Measurements from ENCODE around the gene AMMECR1L.

DNA sequence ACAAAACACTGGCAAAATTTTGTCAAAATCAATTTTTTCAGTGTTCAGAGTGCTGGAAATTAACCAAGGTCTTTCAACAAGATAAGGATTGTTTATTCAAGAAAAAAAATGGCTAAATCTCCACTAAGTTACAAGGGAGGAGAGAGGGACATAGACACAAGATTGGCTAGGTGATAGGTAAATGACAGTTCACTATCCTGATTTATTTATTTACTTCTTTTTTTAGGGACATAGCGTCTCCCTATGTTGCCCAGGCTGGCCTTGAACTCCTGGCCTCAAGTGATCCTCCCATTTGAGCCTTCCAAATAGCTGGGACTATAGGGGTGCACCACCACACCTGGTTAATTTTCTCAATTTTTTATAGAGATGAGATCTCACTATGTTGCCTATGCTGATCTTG lies 71.1 kb downstream of the AMMECR1L start:
- TF ChIP-seq, protein P1, sequence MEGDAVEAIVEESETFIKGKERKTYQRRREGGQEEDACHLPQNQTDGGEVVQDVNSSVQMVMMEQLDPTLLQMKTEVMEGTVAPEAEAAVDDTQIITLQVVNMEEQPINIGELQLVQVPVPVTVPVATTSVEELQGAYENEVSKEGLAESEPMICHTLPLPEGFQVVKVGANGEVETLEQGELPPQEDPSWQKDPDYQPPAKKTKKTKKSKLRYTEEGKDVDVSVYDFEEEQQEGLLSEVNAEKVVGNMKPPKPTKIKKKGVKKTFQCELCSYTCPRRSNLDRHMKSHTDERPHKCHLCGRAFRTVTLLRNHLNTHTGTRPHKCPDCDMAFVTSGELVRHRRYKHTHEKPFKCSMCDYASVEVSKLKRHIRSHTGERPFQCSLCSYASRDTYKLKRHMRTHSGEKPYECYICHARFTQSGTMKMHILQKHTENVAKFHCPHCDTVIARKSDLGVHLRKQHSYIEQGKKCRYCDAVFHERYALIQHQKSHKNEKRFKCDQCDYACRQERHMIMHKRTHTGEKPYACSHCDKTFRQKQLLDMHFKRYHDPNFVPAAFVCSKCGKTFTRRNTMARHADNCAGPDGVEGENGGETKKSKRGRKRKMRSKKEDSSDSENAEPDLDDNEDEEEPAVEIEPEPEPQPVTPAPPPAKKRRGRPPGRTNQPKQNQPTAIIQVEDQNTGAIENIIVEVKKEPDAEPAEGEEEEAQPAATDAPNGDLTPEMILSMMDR (conservative IDR thresholded peaks at IDR 0.05): no peak
- no peak for TF ChIP-seq EZH2 (IDR thresholded peaks at IDR 0.05; ENCODE audit: low read depth)

All from PC-9 (cell line).